Measurements from ENCODE around the gene BARX1.

BARX1 gene

GRCh38 chr9:93910196-93910595 is 45.0 kb downstream of the BARX1 start:
- DNase-seq (ENCODE audit: insufficient read length, low spot score) (no peak), FAIRE-seq (no peak)
- TF ChIP-seq SPI1 (IDR thresholded peaks at IDR 0.05; ENCODE audit: low read depth, low read length) (no peak), POLR2A (IDR thresholded peaks at IDR 0.05; ENCODE audit: low read depth, low read length) (no peak), POU2F2 (IDR thresholded peaks at IDR 0.05; ENCODE audit: low read depth, low read length) (no peak), PAX5 (IDR thresholded peaks at IDR 0.05; ENCODE audit: insufficient read depth, low read length, severe bottlenecking) (no peak), TAF1 (IDR thresholded peaks at IDR 0.05; ENCODE audit: low read depth, low read length) (no peak), POLR2AphosphoS5 (IDR thresholded peaks at IDR 0.05; ENCODE audit: low read depth, low read length) (no peak)

GRCh38 chr9:93909242-93909616 is 45.9 kb downstream of the BARX1 start:
- FAIRE-seq (no peak), DNase-seq (ENCODE audit: insufficient read length, low spot score) (no peak)
- no peak for TF ChIP-seq TAF1 (IDR thresholded peaks at IDR 0.05; ENCODE audit: low read depth, low read length)
- no peak for TF ChIP-seq POLR2A (IDR thresholded peaks at IDR 0.05; ENCODE audit: low read depth, low read length)
- no peak for TF ChIP-seq SPI1 (IDR thresholded peaks at IDR 0.05; ENCODE audit: low read depth, low read length)
- TF ChIP-seq POU2F2 (IDR thresholded peaks at IDR 0.05; ENCODE audit: low read depth, low read length) = no peak
- TF ChIP-seq POLR2AphosphoS5 (IDR thresholded peaks at IDR 0.05; ENCODE audit: low read depth, low read length) = no peak
- no peak for TF ChIP-seq PAX5 (IDR thresholded peaks at IDR 0.05; ENCODE audit: insufficient read depth, low read length, severe bottlenecking)

GRCh38 chr9:93908591-93909241 is 46.4 kb downstream of the BARX1 start:
- TF ChIP-seq TAF1 (IDR thresholded peaks at IDR 0.05; ENCODE audit: low read depth, low read length) = no peak
- no peak for TF ChIP-seq POLR2AphosphoS5 (IDR thresholded peaks at IDR 0.05; ENCODE audit: low read depth, low read length)
- no peak for DNase-seq (ENCODE audit: insufficient read length, low spot score)
- FAIRE-seq = no peak

GRCh38 chr9:93907551-93908199 is 47.5 kb downstream of the BARX1 start:
- no peak for DNase-seq (ENCODE audit: insufficient read length, low spot score)
- FAIRE-seq = no peak
- TF ChIP-seq POLR2AphosphoS5 (IDR thresholded peaks at IDR 0.05; ENCODE audit: low read depth, low read length) = no peak
- no peak for TF ChIP-seq TAF1 (IDR thresholded peaks at IDR 0.05; ENCODE audit: low read depth, low read length)
- TF ChIP-seq PAX5 (IDR thresholded peaks at IDR 0.05; ENCODE audit: insufficient read depth, low read length, severe bottlenecking) = no peak
- TF ChIP-seq SPI1 (IDR thresholded peaks at IDR 0.05; ENCODE audit: low read depth, low read length) = no peak
- TF ChIP-seq POU2F2 (IDR thresholded peaks at IDR 0.05; ENCODE audit: low read depth, low read length) = no peak
- TF ChIP-seq POLR2A (IDR thresholded peaks at IDR 0.05; ENCODE audit: low read depth, low read length) = no peak

- FAIRE-seq (no peak), DNase-seq (ENCODE audit: insufficient read length, low spot score) (no peak)
- TF ChIP-seq PAX5 (IDR thresholded peaks at IDR 0.05; ENCODE audit: insufficient read depth, low read length, severe bottlenecking) (no peak), TAF1 (IDR thresholded peaks at IDR 0.05; ENCODE audit: low read depth, low read length) (no peak), POLR2AphosphoS5 (IDR thresholded peaks at IDR 0.05; ENCODE audit: low read depth, low read length) (no peak), POU2F2 (IDR thresholded peaks at IDR 0.05; ENCODE audit: low read depth, low read length) (no peak), SPI1 (IDR thresholded peaks at IDR 0.05; ENCODE audit: low read depth, low read length) (no peak), POLR2A (IDR thresholded peaks at IDR 0.05; ENCODE audit: low read depth, low read length) (no peak)
Observed at GRCh38 chr9:93906195-93906880, 48.8 kb downstream of the BARX1 start.

- no peak for FAIRE-seq
- no peak for TF ChIP-seq SPI1 (IDR thresholded peaks at IDR 0.05; ENCODE audit: low read depth, low read length)
- TF ChIP-seq PAX5 (IDR thresholded peaks at IDR 0.05; ENCODE audit: insufficient read depth, low read length, severe bottlenecking) = no peak
- TF ChIP-seq POU2F2 (IDR thresholded peaks at IDR 0.05; ENCODE audit: low read depth, low read length) = no peak
- no peak for TF ChIP-seq POLR2A (IDR thresholded peaks at IDR 0.05; ENCODE audit: low read depth, low read length)
- TF ChIP-seq POLR2AphosphoS5 (IDR thresholded peaks at IDR 0.05; ENCODE audit: low read depth, low read length) = no peak
- TF ChIP-seq TAF1 (IDR thresholded peaks at IDR 0.05; ENCODE audit: low read depth, low read length) = no peak
- no peak for DNase-seq (ENCODE audit: insufficient read length, low spot score)
Observed at GRCh38 chr9:93905473-93906133, 49.6 kb downstream of the BARX1 start.

- FAIRE-seq (no peak), DNase-seq (ENCODE audit: insufficient read length, low spot score) (no peak)
- TF ChIP-seq POLR2A (IDR thresholded peaks at IDR 0.05; ENCODE audit: low read depth, low read length) (no peak), POU2F2 (IDR thresholded peaks at IDR 0.05; ENCODE audit: low read depth, low read length) (no peak), PAX5 (IDR thresholded peaks at IDR 0.05; ENCODE audit: insufficient read depth, low read length, severe bottlenecking) (no peak), POLR2AphosphoS5 (IDR thresholded peaks at IDR 0.05; ENCODE audit: low read depth, low read length) (no peak), TAF1 (IDR thresholded peaks at IDR 0.05; ENCODE audit: low read depth, low read length) (no peak), SPI1 (IDR thresholded peaks at IDR 0.05; ENCODE audit: low read depth, low read length) (no peak)
Observed at GRCh38 chr9:93904649-93905472, 50.3 kb downstream of the BARX1 start.

- TF ChIP-seq POU2F2 (IDR thresholded peaks at IDR 0.05; ENCODE audit: low read depth, low read length) (no peak), POLR2A (IDR thresholded peaks at IDR 0.05; ENCODE audit: low read depth, low read length) (no peak), POLR2AphosphoS5 (IDR thresholded peaks at IDR 0.05; ENCODE audit: low read depth, low read length) (no peak), TAF1 (IDR thresholded peaks at IDR 0.05; ENCODE audit: low read depth, low read length) (no peak), SPI1 (IDR thresholded peaks at IDR 0.05; ENCODE audit: low read depth, low read length) (no peak), PAX5 (IDR thresholded peaks at IDR 0.05; ENCODE audit: insufficient read depth, low read length, severe bottlenecking) (no peak)
- DNase-seq (ENCODE audit: insufficient read length, low spot score) (no peak), FAIRE-seq (no peak)
Observed at GRCh38 chr9:93903886-93904648, 51.1 kb downstream of the BARX1 start.
